Ovary (tissue), 9 donors: ENCODE data around the gene GALNT13. TPM values are rescaled to one million over a fixed set of nuclear protein-coding genes. Genes with fewer than 3 reads are reported as not detected.

Experiments
- DNase-seq, 5 donors: peaks; one replicate each; pipeline ENCODE4 v3.0.0-alpha.2; 2019 to 2020
- H3K27ac ChIP-seq, 2 donors: fragments of 200-600 bp; one replicate each; pipeline versions ENCODE4 v1.5.1 to v1.8.0; 2019 to 2022
- H3K27me3 ChIP-seq: fragments of 200-600 bp; one replicate; pipeline ENCODE4 v1.8.0; 2022
- H3K36me3 ChIP-seq: fragments of 200-600 bp; sonication (generic); one replicate; pipeline ENCODE4 v1.5.1; 2019
- H3K4me1 ChIP-seq: one replicate; pipeline ENCODE4 v1.8.1; 2013; ENCODE audit warnings: mild to moderate bottlenecking, moderate library complexity; ENCODE audit not compliant: insufficient read depth
- H3K4me3 ChIP-seq: fragments of 200-600 bp; sonication (generic); one replicate; pipeline ENCODE4 v1.5.1; 2017
- H3K9me3 ChIP-seq, 2 donors: fragments of 200-600 bp in 1 of 2; sonication (generic) in 1 of 2; one replicate each; pipeline versions ENCODE4 v1.5.1 to v1.8.1; 2013 to 2019; ENCODE audit warnings: mild to moderate bottlenecking in 1 of 2, moderate library complexity in 1 of 2
- CTCF ChIP-seq, 3 donors: fragments of 450-650 bp in 2 of 3; fragments of 200-600 bp in 1 of 3; IDR thresholded peaks; one replicate each; pipeline versions ENCODE4 v1.5.1 to v1.8.0; 2016 to 2022; ENCODE audit warnings: antibody characterized with exemption in 3 of 3, mild to moderate bottlenecking in 1 of 3
- EP300 ChIP-seq: sonication (generic); formaldehyde crosslinking; IDR thresholded peaks from one replicate; pipeline ENCODE4 v1.6.1; 2017; ENCODE audit warnings: antibody characterized with exemption
- POLR2A ChIP-seq: fragments of 450-650 bp; IDR thresholded peaks from one replicate; pipeline ENCODE4 v1.6.1; 2017; ENCODE audit warnings: antibody characterized with exemption, mild to moderate bottlenecking, moderate library complexity
- WGBS, 3 donors: extraction: QIAGEN DNeasy Blood & Tissue Kit in 1 of 3; methylation state at CpG; one replicate each; pipeline versions ENCODE4 v1.1.5 to v1.1.7; 2013 to 2017; 5-methylcytosine and 5-hydroxymethylcytosine counted together
- intact Hi-C, 4 donors: fragments of 100-400 bp; cut with DNase I; formaldehyde crosslinking; loops; one replicate each; pipeline versions ENCODE4 v1.11.0 to v1.15.1; 2022 to 2023
- polyA plus RNA-seq, 2 donors: library from polyadenylated mRNA; stranded (reverse); fragments of 200-250 nt in 1 of 2; fragments of 350-450 nt in 1 of 2; fragmentation: Illumina TruSeq in 1 of 2; extraction: RNeasy Lipid Tissue Mini Kit (QIAGEN cat#74804) in 1 of 2; gene quantifications; one replicate each; pipeline ENCODE4 v1.2.3, GENCODE V29; 2013 to 2014
- total RNA-seq, 7 donors: library from RNA; depleted of rRNA in 2 of 7; stranded (reverse); fragments of >200 nt in 2 of 7; fragmentation: NEBNext Ultra II Directional in 3 of 7; extraction: Animal tissue kit (Norgen Biotek cat#: 25700) in 3 of 7; gene quantifications; one replicate each; pipeline versions ENCODE4 v1.1.0 to v1.2.4, GENCODE V29; 2016 to 2023
- donor health status: DM: no; HTN: no; CAD: no; lungs with moderate emphysema.
- donor health status: DM: no; HTN: no; CAD: no.
- donor health status: Bipolar disorder and iron deficiency.
- donor health status: DM: yes; HTN: yes; CAD: no.
- donor health status: DM: no; HTN: no; CAD: no.
- donor health status: DM: yes; HTN: yes; CAD: no.

The GALNT13 gene
- total and polyA plus RNA-seq, 9 donors: 0.22 to 4.7 (median 1.1) TPM; not detected in 1

GRCh38 chr2:154402213-154402612, 530.5 kb downstream of the GALNT13 start:
- no peak for DNase-seq
- no peak for TF ChIP-seq POLR2A
- no peak for TF ChIP-seq EP300
- no peak for TF ChIP-seq CTCF (IDR thresholded peaks at IDR 0.05)
- H3K4me1 ChIP-seq: no peaks in the 10 kb centered on the region
- no peak overlapping the region for H3K4me3 ChIP-seq
- H3K27me3 ChIP-seq: no peaks in the 10 kb centered on the region
- no peaks in the 10 kb centered on the region for H3K9me3 ChIP-seq
- 7 to 9% (median 9%) methylated on average over 3 of the region's 3 CpGs for WGBS, 3 donors
- no peak overlapping the region for H3K27ac ChIP-seq
- intact Hi-C loops: no loop called here
- H3K36me3 ChIP-seq: no peaks in the 10 kb centered on the region

GRCh38 chr2:154403242-154403790, 531.6 kb downstream of the GALNT13 start:
- no peaks in the 10 kb centered on the region for H3K4me1 ChIP-seq
- H3K27me3 ChIP-seq: no peaks in the 10 kb centered on the region
- H3K36me3 ChIP-seq: no peaks in the 10 kb centered on the region
- no peaks in the 10 kb centered on the region for H3K9me3 ChIP-seq
- TF ChIP-seq EP300 (no peak), POLR2A (no peak), CTCF (IDR thresholded peaks at IDR 0.05) (no peak)
- H3K27ac ChIP-seq: no peak overlapping the region
- 90 to 94% (median 94%) methylated on average over 3 of the region's 3 CpGs for WGBS, 3 donors
- DNase-seq: no peak
- intact Hi-C loops: no loop called here
- H3K4me3 ChIP-seq: no peak overlapping the region

GRCh38 chr2:154408786-154409185, 537.1 kb downstream of the GALNT13 start:
- TF ChIP-seq CTCF (IDR thresholded peaks at IDR 0.05) (no peak), POLR2A (no peak), EP300 (no peak)
- 39 to 53% (median 44%) methylated on average over 1 of the region's 1 CpG for WGBS, 3 donors
- intact Hi-C loops: loop anchor here in 1 of 4 donors (5.0 kb wide), 1 partner anchor 881 kb away; no protein-coding TSS in a partner anchor
- Histone ChIP-seq H3K4me3 (no peak overlapping the region), H3K9me3 (no peaks in the 10 kb centered on the region), H3K36me3 (no peaks in the 10 kb centered on the region), H3K27ac (no peak overlapping the region), H3K27me3 (no peaks in the 10 kb centered on the region), H3K4me1 (no peaks in the 10 kb centered on the region)
- DNase-seq: no peak

GRCh38 chr2:154422251-154422650, 550.5 kb downstream of the GALNT13 start:
- Histone ChIP-seq H3K9me3 (no peaks in the 10 kb centered on the region), H3K4me1 (no peaks in the 10 kb centered on the region), H3K27me3 (no peaks in the 10 kb centered on the region), H3K27ac (no peak overlapping the region), H3K4me3 (no peak overlapping the region), H3K36me3 (no peaks in the 10 kb centered on the region)
- no peak for DNase-seq
- intact Hi-C loops: no loop called here
- 75 to 87% (median 79%) methylated on average over 1 of the region's 1 CpG for WGBS, 3 donors
- TF ChIP-seq EP300 (no peak), CTCF (IDR thresholded peaks at IDR 0.05) (no peak), POLR2A (no peak)
